Suprapubic skin (tissue), 4 donors: ENCODE data around the gene IQCH. TPM values are rescaled to one million over a fixed set of nuclear protein-coding genes. Genes with fewer than 3 reads are reported as not detected.

ENCODE experiments used
- DNase-seq, 2 donors: peaks; one replicate each; pipeline ENCODE4 v3.0.0-alpha.2; 2019; ENCODE audit warnings: low spot score in 2 of 2
- H3K27ac ChIP-seq: fragments of 200-600 bp; sonication (generic); one replicate; pipeline ENCODE4 v1.5.1; 2019
- H3K27me3 ChIP-seq: fragments of 200-600 bp; sonication (generic); one replicate; pipeline ENCODE4 v1.5.1; 2019
- H3K36me3 ChIP-seq: fragments of 200-600 bp; sonication (generic); one replicate; pipeline ENCODE4 v1.5.1; 2019
- H3K4me1 ChIP-seq: fragments of 200-600 bp; sonication (generic); one replicate; pipeline ENCODE4 v1.5.1; 2019
- H3K4me3 ChIP-seq: fragments of 200-600 bp; sonication (generic); one replicate; pipeline ENCODE4 v1.5.1; 2019; ENCODE audit warnings: mild to moderate bottlenecking
- H3K9me3 ChIP-seq: fragments of 200-600 bp; sonication (generic); one replicate; pipeline ENCODE4 v1.5.1; 2019
- EP300 ChIP-seq: sonication (generic); formaldehyde crosslinking; IDR thresholded peaks from one replicate; pipeline ENCODE4 v1.6.1; 2017; ENCODE audit warnings: antibody characterized with exemption
- POLR2A ChIP-seq, 2 donors: fragments of 450-650 bp; IDR thresholded peaks; one replicate each; pipeline ENCODE4 v1.6.1; 2017; ENCODE audit warnings: antibody characterized with exemption in 2 of 2, mild to moderate bottlenecking in 2 of 2, moderate library complexity in 2 of 2
- POLR2AphosphoS5 ChIP-seq, 3 donors: sonication (generic); formaldehyde crosslinking; IDR thresholded peaks; one replicate each; pipeline ENCODE4 v1.6.1; 2017; ENCODE audit warnings: antibody characterized with exemption in 3 of 3
- WGBS: methylation state at CpG from one replicate; pipeline ENCODE4 v1.1.5; 2018; 5-methylcytosine and 5-hydroxymethylcytosine counted together
- total RNA-seq, 4 donors: library from RNA; depleted of rRNA; stranded (reverse); fragments of >200 nt; gene quantifications; one replicate each; pipeline ENCODE4 v1.1.0, GENCODE V29; 2016
- TF ChIP-seq, protein P1 (sequence below), 2 donors: fragments of 200-600 bp in 1 of 2; fragments of 450-650 bp in 1 of 2; sonication (generic) in 1 of 2; IDR thresholded peaks; one replicate each; pipeline ENCODE4 v1.5.1; 2016 to 2019; ENCODE audit warnings: antibody characterized with exemption in 2 of 2, mild to moderate bottlenecking in 1 of 2, moderate library complexity in 1 of 2

IQCH gene
- total RNA-seq, 4 donors from 2014 or later: 1.4 to 3.1 (median 2.2) TPM

DNA sequence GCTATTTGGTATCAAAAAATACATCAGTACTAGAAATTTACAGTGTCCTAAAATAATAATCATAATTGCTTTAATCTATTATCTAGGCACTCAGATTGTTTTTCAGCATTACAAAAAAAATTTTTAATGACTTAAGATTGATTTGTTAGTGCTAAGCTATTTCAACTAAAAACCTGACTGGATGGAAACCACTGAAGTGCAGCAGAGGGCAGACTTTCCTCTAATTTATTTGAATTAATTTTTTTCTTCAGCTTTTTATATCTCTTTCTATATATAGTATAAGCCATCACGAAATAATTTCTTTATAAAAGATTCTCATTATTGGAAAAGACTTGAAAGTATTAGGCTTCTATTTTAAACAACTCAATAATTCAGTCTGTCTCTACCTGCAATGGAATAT, 131.4 kb downstream of the IQCH start:
- TF ChIP-seq POLR2AphosphoS5 (IDR thresholded peaks at IDR 0.05) (no peak), EP300 (no peak), POLR2A (IDR thresholded peaks at IDR 0.05) (no peak)
- TF ChIP-seq, protein P1, sequence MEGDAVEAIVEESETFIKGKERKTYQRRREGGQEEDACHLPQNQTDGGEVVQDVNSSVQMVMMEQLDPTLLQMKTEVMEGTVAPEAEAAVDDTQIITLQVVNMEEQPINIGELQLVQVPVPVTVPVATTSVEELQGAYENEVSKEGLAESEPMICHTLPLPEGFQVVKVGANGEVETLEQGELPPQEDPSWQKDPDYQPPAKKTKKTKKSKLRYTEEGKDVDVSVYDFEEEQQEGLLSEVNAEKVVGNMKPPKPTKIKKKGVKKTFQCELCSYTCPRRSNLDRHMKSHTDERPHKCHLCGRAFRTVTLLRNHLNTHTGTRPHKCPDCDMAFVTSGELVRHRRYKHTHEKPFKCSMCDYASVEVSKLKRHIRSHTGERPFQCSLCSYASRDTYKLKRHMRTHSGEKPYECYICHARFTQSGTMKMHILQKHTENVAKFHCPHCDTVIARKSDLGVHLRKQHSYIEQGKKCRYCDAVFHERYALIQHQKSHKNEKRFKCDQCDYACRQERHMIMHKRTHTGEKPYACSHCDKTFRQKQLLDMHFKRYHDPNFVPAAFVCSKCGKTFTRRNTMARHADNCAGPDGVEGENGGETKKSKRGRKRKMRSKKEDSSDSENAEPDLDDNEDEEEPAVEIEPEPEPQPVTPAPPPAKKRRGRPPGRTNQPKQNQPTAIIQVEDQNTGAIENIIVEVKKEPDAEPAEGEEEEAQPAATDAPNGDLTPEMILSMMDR (IDR thresholded peaks at IDR 0.05): no peak
- Histone ChIP-seq H3K9me3 (no peaks in the 10 kb centered on the region), H3K4me1 (no peaks in the 10 kb centered on the region), H3K27ac (no peak overlapping the region), H3K27me3 (no peaks in the 10 kb centered on the region), H3K4me3 (no peak overlapping the region), H3K36me3 (no peaks in the 10 kb centered on the region)
- WGBS: 32% methylated on average over 1 of the region's 1 CpG
- DNase-seq: no peak

DNA sequence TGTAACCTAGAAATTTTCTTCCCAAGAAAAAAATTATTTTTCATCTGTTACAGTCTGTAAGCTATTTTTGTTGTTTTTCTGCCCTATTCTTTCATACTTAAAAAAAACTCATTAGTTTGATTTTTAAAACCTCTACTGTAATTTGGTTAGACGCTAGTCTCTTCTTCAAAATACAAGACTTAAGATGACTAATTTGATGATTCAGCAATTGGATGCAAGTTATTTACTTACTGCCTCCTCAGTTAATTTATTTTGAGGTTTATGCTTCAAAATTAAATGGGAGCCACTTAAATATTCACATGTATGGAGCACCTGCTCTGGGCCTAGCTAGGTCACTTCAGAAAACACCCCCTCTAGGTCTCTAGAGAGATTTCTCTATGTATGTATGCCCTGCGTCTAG, 132.4 kb downstream of the IQCH start:
- TF ChIP-seq POLR2A (IDR thresholded peaks at IDR 0.05) (no peak), EP300 (no peak)
- TF ChIP-seq, protein P1 (IDR thresholded peaks at IDR 0.05): no peak

DNA sequence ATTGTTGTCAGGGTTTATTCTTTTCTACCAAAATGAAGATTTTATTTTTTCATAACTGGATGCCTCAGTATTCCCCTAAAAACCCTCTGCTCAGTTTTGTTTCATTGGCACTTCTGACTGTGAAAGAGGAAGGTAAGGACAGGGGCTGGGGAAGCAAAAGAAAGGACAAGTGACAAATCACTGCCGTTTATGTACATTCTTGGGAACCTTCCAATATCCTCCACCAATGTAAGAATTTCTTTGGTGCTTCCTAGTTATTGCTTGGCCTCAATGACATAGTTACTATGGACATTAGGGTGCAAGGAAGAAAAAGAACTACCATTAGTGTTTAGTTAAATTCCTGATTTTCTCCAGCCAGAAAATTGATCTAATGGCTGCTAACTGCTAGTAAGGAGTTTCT, 135.4 kb downstream of the IQCH start:
- TF ChIP-seq EP300 (no peak), POLR2AphosphoS5 (IDR thresholded peaks at IDR 0.05) (no peak), POLR2A (IDR thresholded peaks at IDR 0.05) (no peak)
- TF ChIP-seq, protein P1 (IDR thresholded peaks at IDR 0.05): no peak
- no peak overlapping the region for H3K4me3 ChIP-seq
- no peaks in the 10 kb centered on the region for H3K9me3 ChIP-seq
- H3K27me3 ChIP-seq: no peaks in the 10 kb centered on the region
- no peaks in the 10 kb centered on the region for H3K4me1 ChIP-seq
- H3K27ac ChIP-seq: no peak overlapping the region
- no peaks in the 10 kb centered on the region for H3K36me3 ChIP-seq
- WGBS: 71% methylated on average over 1 of the region's 1 CpG
- no peak for DNase-seq

More for the DNA sequence above, 132.4 kb downstream of the IQCH start:
- no peaks in the 10 kb centered on the region for H3K36me3 ChIP-seq
- H3K4me1 ChIP-seq: no peaks in the 10 kb centered on the region
- no peaks in the 10 kb centered on the region for H3K27me3 ChIP-seq
- WGBS: 91% methylated on average over 2 of the region's 2 CpGs
- H3K27ac ChIP-seq: no peak overlapping the region
- DNase-seq: no peak
- no peaks in the 10 kb centered on the region for H3K9me3 ChIP-seq
- H3K4me3 ChIP-seq: no peak overlapping the region

DNA sequence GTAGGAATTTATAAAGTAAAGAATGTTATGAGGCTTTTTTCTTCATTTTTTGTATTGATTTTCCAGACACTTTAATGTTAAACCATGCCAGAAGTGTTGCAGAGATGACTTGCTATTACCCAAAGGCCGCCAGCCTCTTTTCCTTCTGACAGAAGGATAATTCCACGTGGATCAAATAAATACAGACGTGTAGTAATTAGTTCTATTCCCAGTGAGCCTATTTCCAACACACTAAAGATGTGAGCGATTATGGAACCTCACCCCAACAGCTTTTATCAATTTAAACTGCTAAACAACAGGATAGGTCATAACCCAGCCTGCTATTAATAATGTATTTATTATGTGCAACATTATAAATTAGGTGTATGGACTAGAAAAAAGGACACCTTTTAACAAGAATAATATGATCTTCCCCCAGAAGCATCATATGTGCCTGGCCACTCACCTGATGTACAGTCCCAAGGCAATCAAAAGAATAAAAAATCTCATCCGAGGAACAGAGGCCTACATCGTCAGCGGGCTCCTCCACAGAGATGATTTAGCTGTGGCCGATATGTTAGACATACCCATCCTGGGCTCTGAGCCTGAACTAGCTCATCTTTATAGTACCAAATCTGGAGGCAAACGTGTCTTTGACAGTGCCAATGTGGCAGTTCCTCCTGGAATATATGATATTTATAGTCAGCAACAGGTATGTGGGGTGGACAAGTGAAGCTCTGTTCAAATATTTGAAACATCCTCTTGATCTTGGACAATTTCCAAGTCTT, 140.5 kb downstream of the IQCH start:
- H3K27me3 ChIP-seq: no peaks in the 10 kb centered on the region
- no peak for DNase-seq
- H3K4me1 ChIP-seq: no peaks in the 10 kb centered on the region
- no peaks in the 10 kb centered on the region for H3K36me3 ChIP-seq
- TF ChIP-seq POLR2AphosphoS5 (IDR thresholded peaks at IDR 0.05): no peak
- TF ChIP-seq POLR2A (IDR thresholded peaks at IDR 0.05): no peak
- no peak for TF ChIP-seq EP300
- TF ChIP-seq, protein P1 (IDR thresholded peaks at IDR 0.05): no peak
- H3K4me3 ChIP-seq: no peak overlapping the region
- no peaks in the 10 kb centered on the region for H3K9me3 ChIP-seq
- no peak overlapping the region for H3K27ac ChIP-seq
- WGBS: 69% methylated on average over 9 of the region's 9 CpGs

DNA sequence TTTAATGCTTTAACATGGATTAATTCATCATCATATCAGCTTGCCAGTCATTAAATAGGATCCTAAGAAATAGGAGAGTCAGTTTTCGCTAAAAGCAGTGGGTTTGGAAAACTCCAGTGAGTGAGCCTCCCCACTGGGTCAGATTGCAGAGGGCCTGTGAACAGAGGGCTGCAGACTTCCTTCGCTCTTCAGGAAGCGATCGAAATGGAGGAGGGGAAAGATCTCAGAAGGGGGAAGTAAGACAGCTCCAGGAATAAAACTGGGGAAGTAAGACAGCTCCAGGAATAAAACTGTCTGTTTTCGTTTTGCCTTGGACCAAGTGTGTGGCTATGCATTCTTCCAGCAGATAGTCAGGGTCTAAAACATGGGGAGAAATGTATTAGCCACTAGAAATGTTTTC, 141.5 kb downstream of the IQCH start:
- no peaks in the 10 kb centered on the region for H3K4me1 ChIP-seq
- H3K27me3 ChIP-seq: no peaks in the 10 kb centered on the region
- DNase-seq: no peak
- no peak overlapping the region for H3K4me3 ChIP-seq
- TF ChIP-seq POLR2A (IDR thresholded peaks at IDR 0.05) (no peak), POLR2AphosphoS5 (IDR thresholded peaks at IDR 0.05) (no peak), EP300 (no peak)
- TF ChIP-seq, protein P1 (IDR thresholded peaks at IDR 0.05): no peak
- H3K36me3 ChIP-seq: no peaks in the 10 kb centered on the region
- no peak overlapping the region for H3K27ac ChIP-seq
- no peaks in the 10 kb centered on the region for H3K9me3 ChIP-seq
- WGBS: 82% methylated on average over 5 of the region's 5 CpGs
